A549 treated with Hydrocortisone at 1 μM for 4 hours (cell line): ENCODE results near the gene NUCB1. TPM values are rescaled to one million over a fixed set of nuclear protein-coding genes. Genes with fewer than 3 reads are reported as not detected.

ENCODE experiments used
- total RNA-seq: library from RNA; stranded (reverse); fragments of 200-300 nt; extraction: Qiagen RNA extraction; gene quantifications from 5 replicates; pipeline ENCODE4 v1.2.3, GENCODE V29; 2022

NUCB1 gene
- total RNA-seq, result 189 to 243 TPM (median 200 TPM) in 5 replicates

DNA sequence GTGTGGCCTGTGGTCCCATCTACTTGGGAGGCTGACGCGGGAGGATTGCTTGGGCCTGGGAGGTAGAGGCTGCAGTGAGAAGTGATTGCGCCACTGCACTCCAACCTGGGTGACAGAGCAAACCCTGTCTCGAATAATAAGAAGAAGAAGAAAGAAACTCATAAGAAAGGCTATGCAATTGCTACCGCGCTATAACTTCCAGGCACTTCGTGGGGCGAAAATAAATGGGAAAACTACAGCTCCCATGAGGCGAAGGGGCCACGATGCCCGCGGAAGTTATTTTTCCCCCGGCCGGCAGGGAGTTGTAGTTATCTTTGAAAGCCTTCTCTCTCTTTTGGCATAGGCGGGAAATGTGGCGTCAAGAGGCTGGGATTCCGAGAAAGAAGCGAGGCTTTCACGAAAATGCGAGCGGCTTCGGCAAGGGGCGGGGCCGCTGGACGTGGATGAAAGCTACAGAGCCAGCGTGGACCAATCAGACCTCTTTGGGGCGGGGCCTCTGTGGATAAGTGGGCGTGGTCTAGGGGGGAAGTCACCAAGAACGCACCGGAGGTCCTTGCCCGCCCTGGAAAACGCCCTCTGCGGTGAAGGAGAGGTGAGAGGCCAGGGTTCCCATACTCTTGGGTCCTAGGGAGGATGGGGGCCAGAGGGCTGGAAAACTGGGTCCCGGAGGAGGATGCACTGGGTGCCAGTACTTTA, at the start of gene NUCB1:
Gene NUCB1, plus strand, starts transcription at position 532 of the 696 bp plus-strand sequence. CDS start 485 bp downstream, outside the sequence.

DNA sequence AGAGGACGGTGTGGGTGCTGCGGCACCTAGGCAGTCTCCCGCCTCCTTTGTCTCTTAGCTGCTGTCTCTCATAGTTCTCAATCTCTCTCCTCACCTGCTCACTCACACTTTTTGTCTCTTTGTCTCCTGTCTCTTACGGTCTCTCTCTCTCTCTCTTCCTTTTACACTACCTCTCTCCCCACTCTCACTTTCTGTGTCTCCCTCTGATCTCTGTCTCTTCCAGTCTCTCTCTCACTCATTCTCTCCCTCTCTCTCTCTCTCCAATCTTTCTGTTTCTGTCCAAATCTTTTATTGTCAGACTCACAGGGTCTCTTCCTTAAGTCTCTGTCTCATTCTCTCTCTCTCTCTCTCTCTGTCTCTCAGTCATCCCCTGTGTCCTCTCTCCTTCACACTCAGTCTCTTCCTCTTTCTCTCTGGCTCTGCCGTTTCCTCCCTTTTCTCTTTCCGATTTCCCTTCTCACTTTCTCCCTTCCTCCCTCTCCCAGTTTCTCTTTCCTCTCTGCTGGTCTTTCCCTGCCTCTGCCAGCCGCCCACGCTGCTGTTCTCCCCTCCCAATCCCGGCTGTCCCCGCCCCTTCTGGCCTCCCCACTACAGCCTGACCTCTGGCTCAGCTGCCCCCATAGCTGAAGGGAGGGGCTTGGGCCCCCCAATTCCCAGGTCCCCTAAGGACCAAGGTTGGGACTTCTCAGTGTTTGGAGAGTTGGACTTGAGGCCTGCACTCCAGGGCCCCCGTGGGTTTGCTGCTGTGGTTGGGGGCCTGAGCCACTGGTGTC, 31.8 kb upstream of the NUCB1 start, which contains the start of gene PLEKHA4:
Gene PLEKHA4, minus strand, starts transcription at position 504 of the 773 bp plus-strand sequence. CDS start 997 bp downstream, outside the sequence.

DNA sequence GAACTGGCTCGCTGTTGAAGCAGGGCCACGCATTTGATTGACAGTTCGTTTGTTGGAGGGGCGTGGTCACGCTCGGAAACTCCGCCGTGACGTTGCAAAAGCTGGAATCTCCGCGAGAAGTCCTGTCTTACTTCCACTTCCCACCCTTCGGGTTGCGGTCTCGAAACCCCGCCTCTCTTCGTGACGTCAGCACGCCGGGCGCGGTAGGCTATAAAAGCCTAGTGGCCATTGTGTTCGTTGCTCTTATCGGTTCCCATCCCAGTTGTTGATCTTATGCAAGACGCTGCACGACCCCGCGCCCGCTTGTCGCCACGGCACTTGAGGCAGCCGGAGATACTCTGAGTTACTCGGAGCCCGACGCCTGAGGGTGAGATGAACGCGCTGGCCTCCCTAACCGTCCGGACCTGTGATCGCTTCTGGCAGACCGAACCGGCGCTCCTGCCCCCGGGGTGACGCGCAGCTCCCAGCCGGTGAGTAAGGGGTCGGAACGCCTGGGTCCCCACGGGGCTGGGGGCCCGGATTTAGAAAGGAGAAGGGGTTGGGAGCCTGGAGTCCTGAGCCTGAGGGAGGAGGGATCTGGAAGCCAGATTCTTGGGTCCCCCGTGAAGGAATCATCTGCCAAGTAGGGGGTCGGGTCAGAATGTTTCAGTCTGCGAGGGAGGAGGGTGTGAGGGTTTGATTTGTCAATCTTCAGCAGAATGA, 27.8 kb upstream of the NUCB1 start, which contains the start of gene PPP1R15A:
Gene PPP1R15A, plus strand, starts transcription at position 240 of the 702 bp plus-strand sequence. CDS start 813 bp downstream, outside the sequence.

DNA sequence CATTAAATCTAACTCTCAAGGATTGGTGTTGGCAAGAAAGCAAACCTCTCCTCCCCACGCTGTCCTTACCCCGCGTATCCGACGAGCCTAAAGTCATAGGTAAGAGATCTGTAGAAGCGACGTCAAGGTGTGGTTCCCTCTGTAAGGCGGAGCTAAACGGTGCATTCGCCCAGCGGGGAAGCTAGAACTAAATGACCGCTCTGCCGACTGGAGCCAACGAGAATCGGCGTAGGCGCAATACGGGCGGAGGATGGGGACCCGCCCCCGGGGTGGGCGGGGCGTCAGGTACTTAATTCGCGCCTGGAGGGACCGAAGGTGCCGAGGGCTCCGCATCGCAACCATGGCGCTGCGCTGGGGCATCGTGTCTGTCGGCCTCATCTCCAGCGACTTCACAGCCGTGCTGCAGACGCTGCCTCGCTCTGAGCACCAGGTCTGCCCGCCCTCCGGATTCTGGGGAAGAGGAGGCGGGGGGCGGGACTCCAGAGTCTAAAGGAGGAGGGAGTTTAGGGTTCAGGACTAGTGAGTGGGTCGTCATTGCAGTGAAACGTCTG, 33.3 kb downstream of the NUCB1 start, which contains the start of gene DHDH:
Gene DHDH, plus strand, starts transcription at position 318 of the 551 bp plus-strand sequence. Its CDS starts 23 bp downstream, at position 341.

DNA sequence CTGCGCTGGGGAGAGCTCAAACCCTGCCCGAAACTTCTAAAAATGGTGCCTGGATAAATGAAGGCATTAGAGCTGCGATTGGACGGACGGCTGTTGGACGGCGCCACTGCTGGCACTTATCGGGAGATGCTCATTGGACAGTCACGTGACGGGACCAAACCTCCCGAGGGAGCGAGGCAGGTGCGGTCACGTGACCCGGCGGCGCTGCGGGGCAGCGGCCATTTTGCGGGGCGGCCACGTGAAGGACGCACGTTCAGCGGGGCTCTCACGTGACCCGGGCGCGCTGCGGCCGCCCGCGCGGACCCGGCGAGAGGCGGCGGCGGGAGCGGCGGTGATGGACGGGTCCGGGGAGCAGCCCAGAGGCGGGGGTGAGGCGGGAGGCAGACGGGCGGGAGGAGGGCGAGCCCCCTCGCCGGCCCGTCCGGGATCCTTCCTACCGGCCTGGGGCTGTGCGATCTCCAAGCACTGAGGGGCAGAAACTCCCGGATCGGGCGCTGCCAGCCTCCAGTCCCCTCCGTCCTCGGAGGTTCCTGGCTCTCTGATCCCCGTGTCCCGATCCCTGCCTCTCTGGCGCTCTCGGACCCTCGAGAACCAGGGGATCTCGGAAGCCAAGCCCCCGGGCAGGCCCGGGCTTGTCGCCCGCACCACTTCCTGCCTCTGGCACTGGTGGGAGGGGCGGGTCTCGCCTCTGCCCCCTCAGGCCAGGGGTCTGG, 54.6 kb downstream of the NUCB1 start, which contains the start of gene BAX:
Gene BAX, plus strand, starts transcription at position 281 of the 713 bp plus-strand sequence. Its CDS starts 54 bp downstream, at position 335.

DNA sequence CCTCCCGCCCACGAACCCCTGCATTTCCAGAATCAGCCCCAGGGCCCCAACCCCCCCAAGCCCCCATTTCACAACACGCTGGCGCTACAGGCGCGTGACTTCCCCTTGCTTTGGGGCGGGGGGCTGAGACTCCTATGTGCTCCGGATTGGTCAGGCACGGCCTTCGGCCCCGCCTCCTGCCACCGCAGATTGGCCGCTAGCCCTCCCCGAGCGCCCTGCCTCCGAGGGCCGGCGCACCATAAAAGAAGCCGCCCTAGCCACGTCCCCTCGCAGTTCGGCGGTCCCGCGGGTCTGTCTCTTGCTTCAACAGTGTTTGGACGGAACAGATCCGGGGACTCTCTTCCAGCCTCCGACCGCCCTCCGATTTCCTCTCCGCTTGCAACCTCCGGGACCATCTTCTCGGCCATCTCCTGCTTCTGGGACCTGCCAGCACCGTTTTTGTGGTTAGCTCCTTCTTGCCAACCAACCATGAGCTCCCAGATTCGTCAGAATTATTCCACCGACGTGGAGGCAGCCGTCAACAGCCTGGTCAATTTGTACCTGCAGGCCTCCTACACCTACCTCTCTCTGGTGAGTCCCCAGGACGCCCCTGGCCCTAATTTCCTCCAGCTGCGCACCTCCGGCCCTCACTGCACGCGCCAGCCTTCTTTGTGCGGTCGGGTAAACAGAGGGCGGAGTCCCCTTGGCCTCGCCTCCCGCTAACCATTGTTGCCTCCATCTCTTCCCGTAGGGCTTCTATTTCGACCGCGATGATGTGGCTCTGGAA, 65.1 kb downstream of the NUCB1 start, which contains the start of gene FTL:
Gene FTL, plus strand, starts transcription at position 270 of the 766 bp plus-strand sequence. Its CDS starts 199 bp downstream, at position 469.

Other genes with a start within 250 kb of the NUCB1 start
- gene NTN5, start 227.3 kb upstream of the NUCB1 start, total RNA-seq, result 0.12 to 0.20 TPM (median 0.16 TPM) in 5 replicates
- not detected in 5 replicates for gene FUT2, start 204.3 kb upstream of the NUCB1 start, total RNA-seq
- gene MAMSTR, start 180.6 kb upstream of the NUCB1 start, total RNA-seq, result 0.23 to 0.53 TPM (median 0.43 TPM) in 5 replicates
- gene RASIP1, start 159.7 kb upstream of the NUCB1 start, total RNA-seq, result 0.31 to 0.66 TPM (median 0.43 TPM) in 5 replicates
- gene IZUMO1, start 153.4 kb upstream of the NUCB1 start, total RNA-seq, result not detected in 5 replicates
- gene FUT1, start 147.7 kb upstream of the NUCB1 start, total RNA-seq, result 0.10 to 0.16 TPM (median 0.12 TPM) in 5 replicates
- not detected in 5 replicates for gene FGF21, start 144.8 kb upstream of the NUCB1 start, total RNA-seq
- gene BCAT2, start 89.3 kb upstream of the NUCB1 start, total RNA-seq, result 50.3 to 63.4 TPM (median 60.0 TPM) in 5 replicates
- gene HSD17B14, start 63.8 kb upstream of the NUCB1 start, total RNA-seq, result 12.0 to 17.2 TPM (median 13.8 TPM) in 5 replicates
- gene PLEKHA4, start 31.7 kb upstream of the NUCB1 start, total RNA-seq, result 1.2 to 1.9 TPM (median 1.3 TPM) in 5 replicates
- gene PPP1R15A, start 27.9 kb upstream of the NUCB1 start, total RNA-seq, result 74.1 to 126 TPM (median 95.1 TPM) in 5 replicates
- not detected in 5 replicates for gene TULP2, start 1.6 kb upstream of the NUCB1 start, total RNA-seq
- gene DHDH, start 33.4 kb downstream of the NUCB1 start, total RNA-seq, result 0.60 to 1.7 TPM (median 1.6 TPM) in 5 replicates
- gene BAX, start 54.6 kb downstream of the NUCB1 start, total RNA-seq, result 294 to 372 TPM (median 330 TPM) in 5 replicates
- gene FTL, start 65.0 kb downstream of the NUCB1 start, total RNA-seq, result 16,127 to 23,622 TPM (median 17,895 TPM) in 5 replicates
- gene GYS1, start 93.0 kb downstream of the NUCB1 start, total RNA-seq, result 17.4 to 22.0 TPM (median 20.9 TPM) in 5 replicates
- 208 to 255 TPM (median 214 TPM) in 5 replicates for gene RUVBL2, start 93.6 kb downstream of the NUCB1 start, total RNA-seq
- gene LHB, start 116.8 kb downstream of the NUCB1 start, total RNA-seq, result not detected in 5 replicates
- 0.18 TPM in 1 of 5 replicates, not detected in the others for gene CGB3, start 124.0 kb downstream of the NUCB1 start, total RNA-seq
- gene CGB2, start 131.6 kb downstream of the NUCB1 start, total RNA-seq, result 0.20 to 0.61 TPM (median 0.21 TPM) in 3 of 5 replicates, not detected in the others
- gene CGB1, start 136.6 kb downstream of the NUCB1 start, total RNA-seq, result not detected in 5 replicates
- 0.21 to 0.49 TPM (median 0.23 TPM) in 5 replicates for gene CGB5, start 143.5 kb downstream of the NUCB1 start, total RNA-seq
- gene CGB8, start 148.8 kb downstream of the NUCB1 start, total RNA-seq, result 1.4 to 3.7 TPM (median 2.8 TPM) in 5 replicates
- 0.48 to 0.82 TPM (median 0.67 TPM) in 5 replicates for gene CGB7, start 157.4 kb downstream of the NUCB1 start, total RNA-seq
- 0.24 to 0.99 TPM (median 0.45 TPM) in 5 replicates for gene NTF4, start 164.5 kb downstream of the NUCB1 start, total RNA-seq
- not detected in 5 replicates for gene KCNA7, start 172.4 kb downstream of the NUCB1 start, total RNA-seq
- gene SNRNP70, start 185.1 kb downstream of the NUCB1 start, total RNA-seq, result 306 to 331 TPM (median 309 TPM) in 5 replicates
- 4.7 to 7.9 TPM (median 6.9 TPM) in 5 replicates for gene LIN7B, start 214.1 kb downstream of the NUCB1 start, total RNA-seq
- gene C19orf73, start 218.8 kb downstream of the NUCB1 start, total RNA-seq, result 1.1 to 1.9 TPM (median 1.7 TPM) in 5 replicates
- gene PPFIA3, start 219.2 kb downstream of the NUCB1 start, total RNA-seq, result 4.7 to 8.1 TPM (median 7.0 TPM) in 5 replicates